GM12878 (cell line): ENCODE data around the gene P4HA1. TPM values are rescaled to one million over a fixed set of nuclear protein-coding genes. Genes with fewer than 3 reads are reported as not detected.

Experiments
- ATAC-seq: fragments of 200-7000 bp; cut with Tn5 transposase; 3 replicates; pipeline ENCODE4 v1.9.1; 2020; ENCODE audit warnings: mild to moderate bottlenecking, moderate library complexity
- BruUV-seq: library from RNA; stranded (reverse); fragments of 400-500 nt; replicated peaks from 2 replicates; lab custom pipeline; 2021; lab: Mats Ljungman, UMichigan
- CTCF ChIA-PET: fragments of 300-600 bp; sonication (Branson Sonifier 250); formaldehyde crosslinking; extraction: SDS; loops from one replicate; lab custom pipeline; 2021; ENCODE audit warnings: inconsistent platforms; lab: Yijun Ruan, JAX
- POLR2A ChIA-PET: fragments of 350-600 bp; formaldehyde crosslinking; extraction: SDS; loops from one replicate; lab custom pipeline; 2021; ENCODE audit warnings: inconsistent platforms; lab: Charles Lee
- RAD21 ChIA-PET: fragments of 300-600 bp; sonication (Branson Sonifier 250); formaldehyde crosslinking; loops from one replicate; lab custom pipeline; 2023; ENCODE audit warnings: antibody characterized with exemption; ENCODE audit not compliant: unreplicated experiment; lab: Charles Lee
- SMC1A ChIA-PET: fragments of 300-600 bp; sonication (Branson Sonifier 250); formaldehyde crosslinking; loops from one replicate; lab custom pipeline; 2023; ENCODE audit not compliant: unreplicated experiment, uncharacterized antibody; lab: Charles Lee
- DNase-seq: peaks from one replicate; pipeline ENCODE4 v3.0.0-alpha.2; 2011; ENCODE audit warnings: low read depth, low spot score
- FAIRE-seq: peaks from 3 replicates; lab custom pipeline; 2011; peaks lifted over from hg19 to GRCh38; lab: Jason Lieb, UNC
- H2AFZ ChIP-seq: 2 replicates; pipeline ENCODE4 v1.6.0; 2011; ENCODE audit warnings: low read depth, low read length, control low read depth; ENCODE audit not compliant: control insufficient read depth
- H3K27ac ChIP-seq: 2 replicates; pipeline ENCODE4 v1.5.1; 2011; ENCODE audit warnings: control low read depth; ENCODE audit not compliant: control insufficient read depth, insufficient read depth
- H3K27me3 ChIP-seq, 2 experiments: replicated peaks in 1 of 2; 2 replicates each; pipeline versions ENCODE4 v1.6.0 to v1.6.1; 2011; ENCODE audit warnings: low read length in 1 of 2; ENCODE audit not compliant: control insufficient read depth in 2 of 2, insufficient read depth in 2 of 2
- H3K36me3 ChIP-seq, 2 experiments: 2 replicates each; pipeline ENCODE4 v1.5.1; 2011; ENCODE audit warnings: low read length in 1 of 2; ENCODE audit not compliant: control insufficient read depth in 2 of 2, insufficient read depth in 2 of 2
- H3K4me1 ChIP-seq: 2 replicates; pipeline ENCODE4 v1.6.1; 2011; ENCODE audit warnings: mild to moderate bottlenecking, low read length, moderate library complexity, mixed read lengths; ENCODE audit not compliant: control insufficient read depth, insufficient read depth
- H3K4me2 ChIP-seq: 2 replicates; pipeline ENCODE4 v1.6.0; 2011; ENCODE audit warnings: control low read depth; ENCODE audit not compliant: control insufficient read depth, insufficient read depth
- H3K4me3 ChIP-seq: fragments of 200-600 bp; sonication (generic); 2 replicates; pipeline ENCODE4 v1.5.1; 2016
- H3K79me2 ChIP-seq: 2 replicates; pipeline ENCODE4 v1.6.0; 2011; ENCODE audit warnings: low read length; ENCODE audit not compliant: control insufficient read depth, insufficient read depth
- H3K9ac ChIP-seq: 2 replicates; pipeline ENCODE4 v1.8.0; 2011; ENCODE audit warnings: low read length, control low read depth, mixed read lengths; ENCODE audit not compliant: control insufficient read depth, insufficient read depth
- H3K9me3 ChIP-seq: replicated peaks from 3 replicates; pipeline ENCODE4 v1.5.1; 2011; ENCODE audit warnings: mild to moderate bottlenecking, low read length; ENCODE audit not compliant: control insufficient read depth, insufficient read depth
- H4K20me1 ChIP-seq: 2 replicates; pipeline ENCODE4 v1.6.0; 2011; ENCODE audit not compliant: control insufficient read depth, insufficient read depth
- ASH2L ChIP-seq: fragments of 300-600, 200-600 bp; sonication (generic); IDR thresholded peaks from 2 replicates; pipeline ENCODE4 v1.6.1; 2017; ENCODE audit warnings: low read depth, mild to moderate bottlenecking, borderline replicate concordance
- FOXM1 ChIP-seq: IDR thresholded peaks from 2 replicates; pipeline ENCODE4 v1.6.1; 2012; ENCODE audit warnings: low read depth, mild to moderate bottlenecking, inconsistent platforms, low read length, moderate library complexity
- GATAD2B ChIP-seq: fragments of 450-650 bp; conservative IDR thresholded peaks from 2 replicates; pipeline ENCODE4 v1.6.1; 2017; ENCODE audit warnings: low read depth, mild to moderate bottlenecking, moderate library complexity
- LARP7 ChIP-seq: fragments of 450-650 bp; IDR thresholded peaks from 2 replicates; pipeline ENCODE4 v1.6.1; 2017; ENCODE audit warnings: mild to moderate bottlenecking
- NR2C1 ChIP-seq: fragments of 450-650 bp; IDR thresholded peaks from 2 replicates; pipeline ENCODE4 v1.6.1; 2017; ENCODE audit warnings: antibody characterized with exemption, mild to moderate bottlenecking, moderate library complexity
- NR2F1 ChIP-seq: fragments of 450-650 bp; conservative IDR thresholded peaks from 2 replicates; pipeline ENCODE4 v1.6.1; 2017; ENCODE audit warnings: mild to moderate bottlenecking
- STAT3 ChIP-seq: IDR thresholded peaks from 2 replicates; pipeline ENCODE4 v1.6.1; 2011; ENCODE audit warnings: low read depth, low read length, improper control_type of control experiment
- ZNF217 ChIP-seq: fragments of 450-650 bp; IDR thresholded peaks from 2 replicates; pipeline ENCODE4 v1.6.1; 2017; ENCODE audit warnings: antibody characterized with exemption, mild to moderate bottlenecking
- ZNF274 ChIP-seq: IDR thresholded peaks from one replicate; pipeline ENCODE4 v1.8.0; 2011; ENCODE audit not compliant: insufficient read length, insufficient read depth
- WGBS: methylation state at CpG from one replicate; pipeline ENCODE4 v1.1.6; 2016; ENCODE audit warnings: low lambda C conversion rate; ENCODE audit not compliant: insufficient replicate concordance, insufficient coverage; ENCODE audit errors: missing lambda C conversion rate; 5-methylcytosine and 5-hydroxymethylcytosine counted together
- in situ Hi-C: fragments of 300-500 bp; cut with MboI; formaldehyde crosslinking; loops from 9 replicates; pipeline ENCODE4 v1.14.3; 2018; ENCODE audit warnings: mixed read lengths
- intact Hi-C: fragments of 100-400 bp; cut with micrococcal nuclease; formaldehyde crosslinking; loops from one replicate; pipeline ENCODE4 v1.14.2; 2022; ENCODE audit not compliant: unreplicated experiment
- polyA plus RNA-seq, 11 experiments: library from polyadenylated mRNA; depleted of rRNA in 4 of 11; unstranded in 6 of 11; stranded (reverse) in 5 of 11; fragments of >200 nt; fragmentation: Nextera tagmentation in 4 of 11; fragmentation: Illumina TruSeq in 1 of 11; extraction: Ambion mirVana in 4 of 11; extraction: Trizol in 1 of 11; gene quantifications; 1 replicate in 1 of 11; 2 replicates in 10 of 11; pipeline versions ENCODE4 v1.2.1 to v1.2.3, GENCODE V29; 2011 to 2016; ENCODE audit warnings: inconsistent platforms in 2 of 11, missing spikeins in 2 of 11, low read depth in 1 of 11
- total RNA-seq, 4 experiments: library from RNA; depleted of rRNA in 3 of 4; stranded (reverse); fragments of >200 nt in 3 of 4; fragmentation: Illumina TruSeq in 1 of 4; extraction: Trizol in 1 of 4; gene quantifications; 2 replicates each; pipeline versions ENCODE4 v1.2.1 to v1.2.3, GENCODE V29; 2013 to 2021
- TF ChIP-seq, protein P1 (sequence below): fragments of 450-650 bp; IDR thresholded peaks from 2 replicates; pipeline ENCODE4 v1.6.1; 2017; ENCODE audit warnings: mild to moderate bottlenecking, low read depth, inconsistent platforms; ENCODE audit not compliant: poor library complexity, severe bottlenecking
- TF ChIP-seq, protein P2 (sequence below): IDR thresholded peaks from 2 replicates; pipeline ENCODE4 v1.6.1; 2012; ENCODE audit warnings: low read depth, low read length, improper control_type of control experiment
- TF ChIP-seq, protein P3 (sequence below): fragments of 450-650 bp; formaldehyde crosslinking; IDR thresholded peaks from 2 replicates; pipeline ENCODE4 v1.5.0; 2022; ENCODE audit warnings: mild to moderate bottlenecking, missing genetic modification characterization
- TF ChIP-seq, protein P4 (sequence below): fragments of 450-650 bp; IDR thresholded peaks from 2 replicates; pipeline ENCODE4 v1.6.1; 2017; ENCODE audit warnings: mild to moderate bottlenecking, moderate library complexity

The P4HA1 gene
- total and polyA plus RNA-seq, 10 of the 15 experiments (the other 5 are each of a cell fraction or from before 2014, with no cell fraction given), result 15.0 to 160 (median 24.1) TPM

DNA sequence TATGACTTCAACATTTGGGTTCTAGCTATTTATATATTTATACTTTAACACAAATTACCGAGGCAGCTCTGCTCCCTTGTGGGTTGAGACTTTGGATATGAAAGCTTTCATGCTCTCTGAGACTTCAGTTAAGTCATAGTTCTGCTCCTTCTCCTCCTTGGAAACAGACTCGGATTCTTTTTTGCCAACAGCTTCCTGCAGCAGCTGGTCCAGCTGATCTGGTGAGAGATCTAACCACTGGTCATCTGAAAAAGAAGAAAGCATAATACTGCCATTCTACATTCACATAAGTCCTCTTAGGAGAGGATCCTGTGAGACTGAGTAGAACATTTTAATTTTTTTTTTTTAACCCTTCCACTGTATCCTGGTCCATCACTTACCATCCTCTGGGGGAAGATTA is 42.6 kb upstream of the P4HA1 start (continued):
- TF ChIP-seq ZNF217 (no peak), NR2C1 (no peak), ASH2L (no peak)

DNA sequence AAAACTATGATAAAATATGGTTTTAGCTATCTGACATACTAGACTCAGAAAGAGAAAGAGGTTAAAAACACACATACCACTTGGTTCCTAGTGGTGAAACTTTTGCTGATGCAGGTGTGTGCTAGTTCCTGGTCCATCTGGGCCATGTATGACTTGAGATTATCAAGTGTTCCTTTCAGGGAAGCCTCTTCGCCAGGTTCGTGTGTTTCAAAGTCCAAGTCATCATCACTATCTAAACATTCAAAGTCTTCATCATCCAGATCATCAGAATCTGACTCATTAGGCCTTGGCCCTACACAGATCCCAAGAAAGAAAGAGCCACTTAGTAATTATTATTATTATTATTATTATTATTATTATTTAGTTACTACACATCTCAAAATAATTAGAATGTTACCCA is 40.0 kb upstream of the P4HA1 start:
- ATAC-seq, result no peak
- H3K27me3 ChIP-seq, result no peaks in the 10 kb centered on the region
- peaks cover 3 to 33% of the 10 kb centered on the region in 2 experiments; a peak in 3 of 4 replicates for H3K36me3 ChIP-seq
- no peak overlapping the region for H3K27ac ChIP-seq
- no peak overlapping the region for H3K9ac ChIP-seq
- peaks cover 4% of the 10 kb centered on the region; the same call in 1 of the 2 replicates for H3K4me1 ChIP-seq
- no peak overlapping the region for H3K4me2 ChIP-seq
- SMC1A ChIA-PET, result interaction anchor here (1.0 to 2.7 kb wide), 8 partner anchors 8 to 59 kb away, joined by 3 to 14 read pairs (median 5); partner anchors contain the start of gene P4HA1
- RAD21 ChIA-PET, result no interaction called here
- no peaks in the 10 kb centered on the region for H4K20me1 ChIP-seq
- BruUV-seq, result no TSS peak
- no peak for DNase-seq
- WGBS, result 96% methylated on average over 2 of the region's 2 CpGs
- peak; percentile 64 for FAIRE-seq
- intact Hi-C loops (no loop called here), in situ Hi-C loops (no loop called here)
- no peaks in the 10 kb centered on the region for H3K9me3 ChIP-seq
- POLR2A ChIA-PET, result interaction anchor here (1.3 to 1.4 kb wide), 2 partner anchors 9 to 38 kb away, joined by 3 to 4 read pairs; no protein-coding TSS in a partner anchor
- H3K79me2 ChIP-seq, result no peaks in the 10 kb centered on the region
- no peak overlapping the region for H3K4me3 ChIP-seq
- CTCF ChIA-PET, result interaction anchor here (0.8 to 3.4 kb wide), 6 partner anchors 15 to 99 kb away, joined by 3 to 11 read pairs (median 4); partner anchors contain the start of gene NUDT13
- no peak overlapping the region for H2AFZ ChIP-seq
- TF ChIP-seq GATAD2B, result no peak
- TF ChIP-seq, protein P1, sequence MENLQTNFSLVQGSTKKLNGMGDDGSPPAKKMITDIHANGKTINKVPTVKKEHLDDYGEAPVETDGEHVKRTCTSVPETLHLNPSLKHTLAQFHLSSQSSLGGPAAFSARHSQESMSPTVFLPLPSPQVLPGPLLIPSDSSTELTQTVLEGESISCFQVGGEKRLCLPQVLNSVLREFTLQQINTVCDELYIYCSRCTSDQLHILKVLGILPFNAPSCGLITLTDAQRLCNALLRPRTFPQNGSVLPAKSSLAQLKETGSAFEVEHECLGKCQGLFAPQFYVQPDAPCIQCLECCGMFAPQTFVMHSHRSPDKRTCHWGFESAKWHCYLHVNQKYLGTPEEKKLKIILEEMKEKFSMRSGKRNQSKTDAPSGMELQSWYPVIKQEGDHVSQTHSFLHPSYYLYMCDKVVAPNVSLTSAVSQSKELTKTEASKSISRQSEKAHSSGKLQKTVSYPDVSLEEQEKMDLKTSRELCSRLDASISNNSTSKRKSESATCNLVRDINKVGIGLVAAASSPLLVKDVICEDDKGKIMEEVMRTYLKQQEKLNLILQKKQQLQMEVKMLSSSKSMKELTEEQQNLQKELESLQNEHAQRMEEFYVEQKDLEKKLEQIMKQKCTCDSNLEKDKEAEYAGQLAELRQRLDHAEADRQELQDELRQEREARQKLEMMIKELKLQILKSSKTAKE, result no peak
- no peak for TF ChIP-seq NR2F1
- TF ChIP-seq, protein P2, sequence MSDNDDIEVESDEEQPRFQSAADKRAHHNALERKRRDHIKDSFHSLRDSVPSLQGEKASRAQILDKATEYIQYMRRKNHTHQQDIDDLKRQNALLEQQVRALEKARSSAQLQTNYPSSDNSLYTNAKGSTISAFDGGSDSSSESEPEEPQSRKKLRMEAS, result no peak
- no peak for TF ChIP-seq STAT3
- TF ChIP-seq, protein P3, sequence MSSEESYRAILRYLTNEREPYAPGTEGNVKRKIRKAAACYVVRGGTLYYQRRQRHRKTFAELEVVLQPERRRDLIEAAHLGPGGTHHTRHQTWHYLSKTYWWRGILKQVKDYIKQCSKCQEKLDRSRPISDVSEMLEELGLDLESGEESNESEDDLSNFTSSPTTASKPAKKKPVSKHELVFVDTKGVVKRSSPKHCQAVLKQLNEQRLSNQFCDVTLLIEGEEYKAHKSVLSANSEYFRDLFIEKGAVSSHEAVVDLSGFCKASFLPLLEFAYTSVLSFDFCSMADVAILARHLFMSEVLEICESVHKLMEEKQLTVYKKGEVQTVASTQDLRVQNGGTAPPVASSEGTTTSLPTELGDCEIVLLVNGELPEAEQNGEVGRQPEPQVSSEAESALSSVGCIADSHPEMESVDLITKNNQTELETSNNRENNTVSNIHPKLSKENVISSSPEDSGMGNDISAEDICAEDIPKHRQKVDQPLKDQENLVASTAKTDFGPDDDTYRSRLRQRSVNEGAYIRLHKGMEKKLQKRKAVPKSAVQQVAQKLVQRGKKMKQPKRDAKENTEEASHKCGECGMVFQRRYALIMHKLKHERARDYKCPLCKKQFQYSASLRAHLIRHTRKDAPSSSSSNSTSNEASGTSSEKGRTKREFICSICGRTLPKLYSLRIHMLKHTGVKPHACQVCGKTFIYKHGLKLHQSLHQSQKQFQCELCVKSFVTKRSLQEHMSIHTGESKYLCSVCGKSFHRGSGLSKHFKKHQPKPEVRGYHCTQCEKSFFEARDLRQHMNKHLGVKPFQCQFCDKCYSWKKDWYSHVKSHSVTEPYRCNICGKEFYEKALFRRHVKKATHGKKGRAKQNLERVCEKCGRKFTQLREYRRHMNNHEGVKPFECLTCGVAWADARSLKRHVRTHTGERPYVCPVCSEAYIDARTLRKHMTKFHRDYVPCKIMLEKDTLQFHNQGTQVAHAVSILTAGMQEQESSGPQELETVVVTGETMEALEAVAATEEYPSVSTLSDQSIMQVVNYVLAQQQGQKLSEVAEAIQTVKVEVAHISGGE (CRISPR knock-in tag), result no peak
- no peak for TF ChIP-seq ZNF274
- no peak for TF ChIP-seq LARP7
- TF ChIP-seq, protein P4, sequence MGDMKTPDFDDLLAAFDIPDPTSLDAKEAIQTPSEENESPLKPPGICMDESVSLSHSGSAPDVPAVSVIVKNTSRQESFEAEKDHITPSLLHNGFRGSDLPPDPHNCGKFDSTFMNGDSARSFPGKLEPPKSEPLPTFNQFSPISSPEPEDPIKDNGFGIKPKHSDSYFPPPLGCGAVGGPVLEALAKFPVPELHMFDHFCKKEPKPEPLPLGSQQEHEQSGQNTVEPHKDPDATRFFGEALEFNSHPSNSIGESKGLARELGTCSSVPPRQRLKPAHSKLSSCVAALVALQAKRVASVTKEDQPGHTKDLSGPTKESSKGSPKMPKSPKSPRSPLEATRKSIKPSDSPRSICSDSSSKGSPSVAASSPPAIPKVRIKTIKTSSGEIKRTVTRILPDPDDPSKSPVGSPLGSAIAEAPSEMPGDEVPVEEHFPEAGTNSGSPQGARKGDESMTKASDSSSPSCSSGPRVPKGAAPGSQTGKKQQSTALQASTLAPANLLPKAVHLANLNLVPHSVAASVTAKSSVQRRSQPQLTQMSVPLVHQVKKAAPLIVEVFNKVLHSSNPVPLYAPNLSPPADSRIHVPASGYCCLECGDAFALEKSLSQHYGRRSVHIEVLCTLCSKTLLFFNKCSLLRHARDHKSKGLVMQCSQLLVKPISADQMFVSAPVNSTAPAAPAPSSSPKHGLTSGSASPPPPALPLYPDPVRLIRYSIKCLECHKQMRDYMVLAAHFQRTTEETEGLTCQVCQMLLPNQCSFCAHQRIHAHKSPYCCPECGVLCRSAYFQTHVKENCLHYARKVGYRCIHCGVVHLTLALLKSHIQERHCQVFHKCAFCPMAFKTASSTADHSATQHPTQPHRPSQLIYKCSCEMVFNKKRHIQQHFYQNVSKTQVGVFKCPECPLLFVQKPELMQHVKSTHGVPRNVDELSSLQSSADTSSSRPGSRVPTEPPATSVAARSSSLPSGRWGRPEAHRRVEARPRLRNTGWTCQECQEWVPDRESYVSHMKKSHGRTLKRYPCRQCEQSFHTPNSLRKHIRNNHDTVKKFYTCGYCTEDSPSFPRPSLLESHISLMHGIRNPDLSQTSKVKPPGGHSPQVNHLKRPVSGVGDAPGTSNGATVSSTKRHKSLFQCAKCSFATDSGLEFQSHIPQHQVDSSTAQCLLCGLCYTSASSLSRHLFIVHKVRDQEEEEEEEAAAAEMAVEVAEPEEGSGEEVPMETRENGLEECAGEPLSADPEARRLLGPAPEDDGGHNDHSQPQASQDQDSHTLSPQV, result no peak
- no peak for TF ChIP-seq FOXM1
